ENCODE measurements around the gene AUTS2.

The AUTS2 gene

DNA sequence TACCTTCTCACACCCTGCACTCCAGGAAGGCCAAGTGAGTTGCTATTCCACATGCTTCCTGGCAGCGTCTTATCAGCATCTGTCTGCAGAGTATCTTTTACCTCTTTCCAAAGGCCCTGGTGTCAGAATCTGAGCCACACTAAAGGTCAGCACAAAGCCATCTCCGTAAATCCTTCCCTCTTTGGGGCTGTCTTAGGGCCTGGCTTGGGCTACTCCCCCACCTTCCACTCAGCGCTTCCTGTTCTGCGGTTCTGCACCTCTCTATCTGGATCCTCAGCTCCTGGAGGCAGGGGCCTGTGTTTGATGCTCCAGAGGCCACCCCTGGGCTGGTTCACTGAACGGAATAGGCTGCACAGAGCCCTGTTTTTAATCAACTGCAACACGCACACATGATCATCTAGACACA, 1198.8 kb downstream of the AUTS2 start:
- ChIA-PET POLR2A (no interaction called here), CTCF (no interaction called here)
- DNase-seq (ENCODE audit: extremely low spot score), result no peak
- no peak for TF ChIP-seq BHLHE40 (IDR thresholded peaks at IDR 0.05; ENCODE audit: borderline replicate concordance)
- TF ChIP-seq CTBP1 (IDR thresholded peaks at IDR 0.05; ENCODE audit: borderline replicate concordance), result no peak
- TF ChIP-seq SP1 (IDR thresholded peaks at IDR 0.05), result no peak
- TF ChIP-seq, protein P1, sequence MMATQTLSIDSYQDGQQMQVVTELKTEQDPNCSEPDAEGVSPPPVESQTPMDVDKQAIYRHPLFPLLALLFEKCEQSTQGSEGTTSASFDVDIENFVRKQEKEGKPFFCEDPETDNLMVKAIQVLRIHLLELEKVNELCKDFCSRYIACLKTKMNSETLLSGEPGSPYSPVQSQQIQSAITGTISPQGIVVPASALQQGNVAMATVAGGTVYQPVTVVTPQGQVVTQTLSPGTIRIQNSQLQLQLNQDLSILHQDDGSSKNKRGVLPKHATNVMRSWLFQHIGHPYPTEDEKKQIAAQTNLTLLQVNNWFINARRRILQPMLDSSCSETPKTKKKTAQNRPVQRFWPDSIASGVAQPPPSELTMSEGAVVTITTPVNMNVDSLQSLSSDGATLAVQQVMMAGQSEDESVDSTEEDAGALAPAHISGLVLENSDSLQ (IDR thresholded peaks at IDR 0.05), result no peak
- TF ChIP-seq L3MBTL2 (conservative IDR thresholded peaks at IDR 0.05), result no peak
- TF ChIP-seq FOXA1 (IDR thresholded peaks at IDR 0.05), result no peak

DNA sequence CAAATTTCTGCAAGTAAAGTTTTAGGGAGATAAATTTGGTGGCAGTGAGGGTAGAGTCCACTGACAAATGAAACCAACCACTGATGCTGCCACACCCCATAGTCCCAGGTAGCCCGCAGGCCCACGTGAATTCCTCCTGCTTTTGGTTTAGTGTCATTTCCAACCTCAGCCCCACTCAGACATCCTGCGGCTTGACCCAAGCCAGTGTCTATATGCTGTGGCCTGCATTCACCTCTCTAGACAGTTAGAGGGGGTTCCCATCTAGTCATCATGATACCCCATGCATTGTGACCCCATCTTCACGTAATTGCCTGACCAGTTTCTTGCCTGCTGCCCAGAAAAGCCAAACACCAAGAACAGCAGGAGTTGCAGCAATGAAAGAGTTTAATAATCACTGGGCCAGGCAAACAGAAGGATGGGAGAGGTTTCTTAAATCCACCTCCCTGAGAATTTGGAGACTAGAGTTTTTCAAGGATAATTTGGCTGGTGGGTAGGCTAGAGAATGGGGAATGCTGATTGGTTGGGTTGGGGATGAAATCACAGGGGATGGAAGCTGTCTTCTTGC, 1201.6 kb downstream of the AUTS2 start:
- DNase-seq (ENCODE audit: extremely low spot score), result no peak
- ChIA-PET CTCF (no interaction called here), POLR2A (no interaction called here)
- TF ChIP-seq CTBP1 (IDR thresholded peaks at IDR 0.05; ENCODE audit: borderline replicate concordance) (no peak), FOXK2 (IDR thresholded peaks at IDR 0.05) (no peak), ZNF384 (IDR thresholded peaks at IDR 0.05) (no peak)
- TF ChIP-seq, protein P1 (IDR thresholded peaks at IDR 0.05), result no peak

DNA sequence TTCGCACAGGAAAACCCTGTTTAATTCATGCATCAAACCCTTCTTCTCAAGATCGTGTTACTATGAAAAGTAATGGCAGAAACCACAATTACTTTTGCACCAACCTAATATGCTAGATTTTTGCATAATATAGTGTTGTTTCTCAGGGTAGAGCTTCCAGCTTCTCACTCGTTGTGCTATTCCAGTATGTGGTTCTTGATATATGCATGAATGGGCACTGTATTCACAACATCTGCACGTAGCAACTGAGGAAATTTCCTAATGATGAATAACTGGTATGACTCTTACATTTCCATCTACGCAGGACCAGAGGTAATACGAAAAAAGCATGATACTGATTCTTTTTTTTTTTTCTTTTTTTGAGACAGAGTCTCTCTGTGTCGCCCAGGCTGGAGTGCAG, 1207.1 kb downstream of the AUTS2 start:
- ChIA-PET CTCF (no interaction called here), POLR2A (no interaction called here)
- no peak for DNase-seq (ENCODE audit: extremely low spot score)
- no peak for TF ChIP-seq CTBP1 (IDR thresholded peaks at IDR 0.05; ENCODE audit: borderline replicate concordance)
- TF ChIP-seq FOXM1 (IDR thresholded peaks at IDR 0.05; ENCODE audit: borderline replicate concordance), result no peak
- no peak for TF ChIP-seq FOXK2 (IDR thresholded peaks at IDR 0.05)
- TF ChIP-seq SUZ12 (IDR thresholded peaks at IDR 0.05), result no peak
- TF ChIP-seq SP1 (IDR thresholded peaks at IDR 0.05), result no peak
- no peak for TF ChIP-seq ARNT (IDR thresholded peaks at IDR 0.05)
- TF ChIP-seq ELF4 (IDR thresholded peaks at IDR 0.05), result no peak
- TF ChIP-seq TARDBP (IDR thresholded peaks at IDR 0.05), result no peak
- TF ChIP-seq HDGF (IDR thresholded peaks at IDR 0.05; ENCODE audit: borderline replicate concordance), result no peak
- no peak for TF ChIP-seq FOXA1 (IDR thresholded peaks at IDR 0.05)

DNA sequence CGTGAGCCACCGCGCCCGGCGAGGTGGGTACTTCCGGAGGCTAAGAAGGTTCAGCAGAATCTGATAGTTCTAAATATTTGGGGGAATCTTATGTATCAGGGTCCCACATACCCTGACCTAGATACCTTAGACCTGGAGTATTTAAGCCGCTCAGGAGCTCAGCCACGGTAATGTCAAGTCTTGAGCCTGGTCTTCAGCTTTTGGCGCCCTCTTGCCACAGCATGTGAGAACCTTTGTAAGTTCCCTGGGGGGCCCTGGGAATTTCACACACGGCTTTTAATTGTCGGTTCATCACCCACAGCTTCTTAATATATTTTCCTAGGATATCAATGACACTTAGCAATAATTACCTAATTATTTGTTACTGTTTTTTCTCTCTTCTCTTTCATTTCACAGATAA, 1209.4 kb downstream of the AUTS2 start:
- DNase-seq (ENCODE audit: extremely low spot score), result no peak
- POLR2A ChIA-PET, result no interaction called here
- TF ChIP-seq LEF1 (IDR thresholded peaks at IDR 0.05; ENCODE audit: borderline replicate concordance) (no peak), SP1 (IDR thresholded peaks at IDR 0.05) (no peak), SUZ12 (IDR thresholded peaks at IDR 0.05) (no peak), ELF4 (IDR thresholded peaks at IDR 0.05) (no peak), TARDBP (IDR thresholded peaks at IDR 0.05) (no peak), ARNT (IDR thresholded peaks at IDR 0.05) (no peak), ZNF384 (IDR thresholded peaks at IDR 0.05) (no peak)
- TF ChIP-seq, protein P1 (IDR thresholded peaks at IDR 0.05), result no peak
- CTCF ChIA-PET, result no interaction called here

DNA sequence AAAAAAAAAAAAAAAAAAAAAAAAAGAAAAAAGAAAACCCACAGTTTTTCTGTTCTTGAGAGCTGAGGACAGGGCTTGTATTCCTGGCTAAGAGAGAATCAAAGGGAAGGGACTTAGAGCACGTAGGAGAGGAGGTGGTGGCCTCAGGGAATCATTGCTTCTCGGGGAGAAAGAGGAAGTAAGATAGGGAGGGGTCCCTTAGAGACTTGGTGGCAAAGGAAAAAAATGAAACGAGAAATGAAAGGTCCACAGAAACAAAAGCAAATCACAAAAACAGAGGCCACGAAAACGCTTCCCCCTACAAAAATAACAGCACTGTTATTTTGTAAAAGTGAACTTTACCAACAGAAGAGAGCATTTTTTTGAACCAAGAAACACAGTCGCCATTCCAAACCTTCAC, 1210.6 kb downstream of the AUTS2 start:
- DNase-seq (ENCODE audit: extremely low spot score), result no peak
- TF ChIP-seq HDGF (IDR thresholded peaks at IDR 0.05; ENCODE audit: borderline replicate concordance) (no peak), ZNF384 (IDR thresholded peaks at IDR 0.05) (no peak), FOXM1 (IDR thresholded peaks at IDR 0.05; ENCODE audit: borderline replicate concordance) (no peak), BHLHE40 (IDR thresholded peaks at IDR 0.05; ENCODE audit: borderline replicate concordance) (no peak), SUZ12 (IDR thresholded peaks at IDR 0.05) (no peak), L3MBTL2 (conservative IDR thresholded peaks at IDR 0.05) (no peak), LEF1 (IDR thresholded peaks at IDR 0.05; ENCODE audit: borderline replicate concordance) (no peak), FOXA1 (IDR thresholded peaks at IDR 0.05) (no peak), ARNT (IDR thresholded peaks at IDR 0.05) (no peak), NFRKB (IDR thresholded peaks at IDR 0.05) (no peak), TARDBP (IDR thresholded peaks at IDR 0.05) (no peak), ELF4 (IDR thresholded peaks at IDR 0.05) (no peak), SP1 (IDR thresholded peaks at IDR 0.05) (no peak), CTBP1 (IDR thresholded peaks at IDR 0.05; ENCODE audit: borderline replicate concordance) (no peak), FOXK2 (IDR thresholded peaks at IDR 0.05) (no peak)
- TF ChIP-seq, protein P1 (IDR thresholded peaks at IDR 0.05), result no peak
- ChIA-PET POLR2A (no interaction called here), CTCF (no interaction called here)

DNA sequence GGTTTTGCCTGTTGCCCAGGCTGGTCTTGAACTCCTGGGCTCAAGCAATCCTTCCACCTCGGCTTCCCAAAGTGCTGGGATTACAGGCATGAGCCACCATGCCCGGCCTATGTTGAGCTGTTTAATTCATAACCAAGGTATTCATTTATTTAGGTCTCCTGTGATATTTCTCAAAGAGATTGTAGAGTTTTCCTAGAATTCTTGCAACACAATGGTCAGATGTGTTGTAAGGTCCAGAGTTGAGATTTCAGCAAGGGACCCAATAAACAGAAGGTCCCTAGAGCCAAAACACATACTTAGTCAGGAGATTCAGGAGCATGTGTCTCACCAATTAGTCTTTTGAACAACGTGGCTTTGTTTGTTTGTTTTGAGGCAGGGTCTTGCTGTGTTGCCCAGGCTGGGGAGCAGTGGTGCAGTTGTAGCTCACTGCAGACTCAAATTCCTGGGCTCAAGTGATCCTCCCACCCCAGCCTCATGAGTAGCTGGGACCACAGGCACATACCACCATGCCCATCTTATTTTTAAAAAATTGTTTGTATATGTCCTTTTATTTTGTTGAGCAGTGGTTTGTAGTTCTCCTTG, 1212.4 kb downstream of the AUTS2 start:
- no peak for DNase-seq (ENCODE audit: extremely low spot score)
- TF ChIP-seq CTBP1 (IDR thresholded peaks at IDR 0.05; ENCODE audit: borderline replicate concordance) (no peak), SUZ12 (IDR thresholded peaks at IDR 0.05) (no peak), TARDBP (IDR thresholded peaks at IDR 0.05) (no peak), FOXA1 (IDR thresholded peaks at IDR 0.05) (no peak), ARNT (IDR thresholded peaks at IDR 0.05) (no peak), ELF4 (IDR thresholded peaks at IDR 0.05) (no peak), FOXK2 (IDR thresholded peaks at IDR 0.05) (no peak), ZNF384 (IDR thresholded peaks at IDR 0.05) (no peak), SP1 (IDR thresholded peaks at IDR 0.05) (no peak), L3MBTL2 (conservative IDR thresholded peaks at IDR 0.05) (no peak), BHLHE40 (IDR thresholded peaks at IDR 0.05; ENCODE audit: borderline replicate concordance) (no peak), FOXM1 (IDR thresholded peaks at IDR 0.05; ENCODE audit: borderline replicate concordance) (no peak), HDGF (IDR thresholded peaks at IDR 0.05; ENCODE audit: borderline replicate concordance) (no peak), NFRKB (IDR thresholded peaks at IDR 0.05) (no peak)
- TF ChIP-seq, protein P1 (IDR thresholded peaks at IDR 0.05), result no peak
- ChIA-PET POLR2A (no interaction called here), CTCF (no interaction called here)
